Neutrophil (primary cell): Measurements from ENCODE around the gene HIGD1B.

Source experiments
- H3K27ac ChIP-seq: fragments of 200-600 bp; sonication (generic); 2 replicates; pipeline ENCODE4 v1.5.1; 2016; ENCODE audit warnings: mild to moderate bottlenecking, moderate library complexity
- H3K27me3 ChIP-seq: fragments of 200-600 bp; sonication (generic); 2 replicates; pipeline ENCODE4 v1.6.0; 2016; ENCODE audit warnings: mild to moderate bottlenecking
- H3K36me3 ChIP-seq: fragments of 200-600 bp; sonication (generic); 2 replicates; pipeline ENCODE4 v1.5.1; 2017
- H3K4me1 ChIP-seq, 2 experiments: fragments of 200-600 bp in 1 of 2; sonication (generic) in 1 of 2; 1 replicate in 1 of 2; 2 replicates in 1 of 2; pipeline versions ENCODE4 v1.5.1 to v1.6.1; 2013 to 2016; ENCODE audit warnings: low read depth in 1 of 2, low read length in 1 of 2, mild to moderate bottlenecking in 1 of 2, moderate library complexity in 1 of 2; ENCODE audit not compliant: control insufficient read depth in 1 of 2, insufficient read depth in 1 of 2
- H3K4me3 ChIP-seq, 2 experiments: fragments of 200-600 bp in 1 of 2; sonication (generic) in 1 of 2; 1 replicate in 1 of 2; 2 replicates in 1 of 2; pipeline ENCODE4 v1.5.1; 2013 to 2016; ENCODE audit warnings: low read depth in 1 of 2, low read length in 1 of 2, mild to moderate bottlenecking in 1 of 2, moderate library complexity in 1 of 2
- H3K9me3 ChIP-seq: fragments of 200-600 bp; sonication (generic); 2 replicates; pipeline ENCODE4 v1.5.1; 2016
- TF ChIP-seq, protein P1 (sequence below): fragments of 200-600 bp; sonication (generic); IDR thresholded peaks from 2 replicates; pipeline ENCODE4 v1.5.1; 2016; ENCODE audit warnings: antibody characterized with exemption

Gene HIGD1B

DNA sequence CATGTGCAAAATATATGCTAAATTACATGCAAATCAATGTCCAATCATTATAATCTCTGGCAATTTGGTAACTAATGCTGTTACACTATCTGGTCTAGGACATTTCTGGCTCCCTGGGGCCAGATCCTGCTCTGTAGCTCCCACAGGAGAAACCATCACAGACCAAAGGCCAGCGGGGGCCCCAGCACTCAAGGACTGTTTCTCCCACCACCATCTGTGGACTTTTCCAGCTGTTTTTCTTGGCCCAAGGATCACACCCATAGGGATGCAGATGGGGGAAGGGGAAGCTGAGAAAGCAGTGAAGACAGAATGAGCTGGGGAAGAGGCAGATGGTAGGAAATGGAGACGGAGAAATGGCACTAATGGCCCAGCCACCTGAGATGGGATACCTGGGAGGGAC is at the start of gene HIGD1B:
HIGD1B (plus strand) TSS at position 298 of the 400 bp plus-strand sequence. CDS start 270 bp downstream, outside the sequence.
- Histone ChIP-seq H3K36me3 (peaks cover 37% of the 10 kb centered on the region), H3K9me3 (no peaks in the 10 kb centered on the region), H3K4me1 (no peaks in the 10 kb centered on the region), H3K27me3 (peaks cover 15% of the 10 kb centered on the region), H3K4me3 (no peak within 1 kb of the TSS), H3K27ac (no peak within 1 kb of the TSS)
- TF ChIP-seq, protein P1, sequence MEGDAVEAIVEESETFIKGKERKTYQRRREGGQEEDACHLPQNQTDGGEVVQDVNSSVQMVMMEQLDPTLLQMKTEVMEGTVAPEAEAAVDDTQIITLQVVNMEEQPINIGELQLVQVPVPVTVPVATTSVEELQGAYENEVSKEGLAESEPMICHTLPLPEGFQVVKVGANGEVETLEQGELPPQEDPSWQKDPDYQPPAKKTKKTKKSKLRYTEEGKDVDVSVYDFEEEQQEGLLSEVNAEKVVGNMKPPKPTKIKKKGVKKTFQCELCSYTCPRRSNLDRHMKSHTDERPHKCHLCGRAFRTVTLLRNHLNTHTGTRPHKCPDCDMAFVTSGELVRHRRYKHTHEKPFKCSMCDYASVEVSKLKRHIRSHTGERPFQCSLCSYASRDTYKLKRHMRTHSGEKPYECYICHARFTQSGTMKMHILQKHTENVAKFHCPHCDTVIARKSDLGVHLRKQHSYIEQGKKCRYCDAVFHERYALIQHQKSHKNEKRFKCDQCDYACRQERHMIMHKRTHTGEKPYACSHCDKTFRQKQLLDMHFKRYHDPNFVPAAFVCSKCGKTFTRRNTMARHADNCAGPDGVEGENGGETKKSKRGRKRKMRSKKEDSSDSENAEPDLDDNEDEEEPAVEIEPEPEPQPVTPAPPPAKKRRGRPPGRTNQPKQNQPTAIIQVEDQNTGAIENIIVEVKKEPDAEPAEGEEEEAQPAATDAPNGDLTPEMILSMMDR, result no peak

DNA sequence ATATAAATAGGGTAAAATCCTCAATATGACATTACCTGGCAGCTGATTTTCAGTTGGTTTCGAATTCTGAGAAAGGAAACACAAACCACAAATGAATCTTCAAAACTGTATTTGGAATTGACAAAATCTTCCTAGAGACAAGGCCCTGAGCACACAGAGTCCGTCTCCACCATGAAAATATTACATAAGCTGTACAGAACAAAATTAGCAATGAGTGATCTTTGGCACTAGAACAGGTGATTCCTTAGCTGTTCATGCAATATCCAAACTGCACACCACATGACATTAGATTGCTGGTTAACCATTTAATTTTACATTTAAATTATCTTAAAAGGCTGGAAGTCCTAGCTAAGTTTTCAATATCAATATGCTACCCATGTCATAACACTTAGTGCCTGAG is 49.3 kb upstream of the HIGD1B start:
- Histone ChIP-seq H3K27me3 (peaks cover 13% of the 10 kb centered on the region), H3K9me3 (no peaks in the 10 kb centered on the region), H3K27ac (no peak overlapping the region), H3K4me1 (peaks cover 6 to 12% of the 10 kb centered on the region in 2 experiments), H3K36me3 (no peaks in the 10 kb centered on the region), H3K4me3 (no peak overlapping the region)
- TF ChIP-seq, protein P1, result no peak

DNA sequence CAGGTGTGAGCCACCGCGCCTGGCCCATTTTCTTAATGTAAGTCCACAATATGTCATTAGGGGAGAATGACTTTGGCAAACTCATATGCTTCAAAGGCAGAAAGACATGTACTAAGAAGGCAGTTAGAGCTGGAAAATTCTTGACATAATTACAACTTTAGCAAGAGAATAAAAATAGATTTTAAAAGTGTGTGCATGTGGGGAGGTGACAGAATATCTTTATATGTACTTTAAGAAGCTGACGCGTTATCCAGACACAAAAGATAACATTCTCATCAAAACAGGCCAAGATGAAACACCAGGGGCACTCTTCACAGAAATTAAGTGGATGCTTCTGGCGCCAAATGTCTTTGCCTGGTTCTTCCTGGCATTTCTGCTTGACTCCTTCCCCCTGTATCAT is 45.8 kb upstream of the HIGD1B start:
- Histone ChIP-seq H3K4me3 (no peak overlapping the region), H3K9me3 (no peaks in the 10 kb centered on the region), H3K27ac (no peak overlapping the region), H3K4me1 (no peaks in the 10 kb centered on the region), H3K27me3 (peaks cover 27% of the 10 kb centered on the region), H3K36me3 (no peaks in the 10 kb centered on the region)
- TF ChIP-seq, protein P1, result no peak

- H3K27me3 ChIP-seq, result peaks cover 43% of the 10 kb centered on the region
- H3K4me3 ChIP-seq, result no peak overlapping the region
- H3K9me3 ChIP-seq, result no peaks in the 10 kb centered on the region
- no peaks in the 10 kb centered on the region for H3K36me3 ChIP-seq
- TF ChIP-seq, protein P1, result no peak
- H3K4me1 ChIP-seq, result no peaks in the 10 kb centered on the region
- H3K27ac ChIP-seq, result no peak overlapping the region
Observed at GRCh38 chr17:44804302-44805089, 43.2 kb upstream of the HIGD1B start.

DNA sequence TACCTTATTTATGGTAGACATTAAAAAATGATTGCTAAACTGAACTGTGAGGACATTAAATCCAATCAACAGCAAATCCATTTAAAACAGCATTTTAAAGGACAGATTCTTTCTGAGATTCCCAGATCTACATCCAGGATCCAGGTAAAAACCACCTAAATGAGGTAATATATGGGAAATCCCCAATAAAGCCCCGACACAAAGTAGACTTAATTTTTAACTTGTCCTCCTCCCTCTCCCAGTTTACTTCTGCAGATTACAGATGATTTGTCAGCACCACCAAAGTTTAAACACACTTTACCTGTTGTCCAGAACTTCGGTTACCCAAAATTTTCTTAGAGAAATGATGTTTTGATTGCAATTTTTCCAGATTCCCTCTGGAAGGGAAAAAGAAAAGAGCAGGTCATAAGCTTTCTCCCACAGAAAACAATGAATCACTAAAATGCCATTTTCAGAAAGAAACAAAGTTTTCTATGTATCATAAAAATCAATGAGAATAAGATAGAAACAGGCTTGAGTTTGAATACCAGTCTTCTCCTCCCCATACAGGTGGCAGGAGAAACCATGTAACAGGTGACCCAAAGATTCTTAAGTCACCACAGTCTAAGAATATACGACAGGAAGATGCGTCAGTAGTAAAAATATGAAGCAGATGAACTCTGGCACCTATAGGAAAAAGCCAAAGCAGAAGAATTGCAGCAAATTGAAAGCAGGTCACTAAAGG is 40.4 kb upstream of the HIGD1B start:
- no peaks in the 10 kb centered on the region for H3K4me1 ChIP-seq
- peaks cover 37% of the 10 kb centered on the region for H3K27me3 ChIP-seq
- H3K27ac ChIP-seq, result no peak overlapping the region
- no peaks in the 10 kb centered on the region for H3K9me3 ChIP-seq
- TF ChIP-seq, protein P1, result no peak
- no peaks in the 10 kb centered on the region for H3K36me3 ChIP-seq
- no peak overlapping the region for H3K4me3 ChIP-seq
